Activated CD4-positive, alpha-beta T cell treated with anti-CD3 and anti-CD28 coated beads, Interleukin-2, amount 50 U/mL, for 16 hours (primary cell): Measurements from ENCODE around the gene DIP2A.

Source experiments
- DNase-seq: peaks from one replicate; pipeline ENCODE4 v3.0.0-alpha.2; 2020

DIP2A gene

GRCh38 chr21:46458315-46459023, at the start of gene DIP2A:
TSS of gene DIP2A (plus strand) at chr21:46458891. CDS start at chr21:46459132, 241 bp downstream.
- DNase-seq: peak; percentile 96

GRCh38 chr21:46409641-46410406, 48.9 kb upstream of the DIP2A start:
- DNase-seq: no peak

- no peak for DNase-seq
Observed at GRCh38 chr21:46410516-46410915, 48.2 kb upstream of the DIP2A start.

GRCh38 chr21:46411236-46411635, 47.5 kb upstream of the DIP2A start:
- no peak for DNase-seq

- no peak for DNase-seq
Observed at GRCh38 chr21:46411691-46412090, 47.0 kb upstream of the DIP2A start.

- no peak for DNase-seq
Observed at GRCh38 chr21:46412521-46413364, 45.9 kb upstream of the DIP2A start.

GRCh38 chr21:46413365-46413696, 45.4 kb upstream of the DIP2A start:
- no peak for DNase-seq

- no peak for DNase-seq
Observed at GRCh38 chr21:46414965-46415275, 43.8 kb upstream of the DIP2A start.

GRCh38 chr21:46416551-46416950, 42.1 kb upstream of the DIP2A start:
- no peak for DNase-seq

- DNase-seq: no peak
Observed at GRCh38 chr21:46418265-46418946, 40.3 kb upstream of the DIP2A start.

- DNase-seq: no peak
Observed at GRCh38 chr21:46420241-46421190, 38.2 kb upstream of the DIP2A start.

GRCh38 chr21:46421191-46421750, 37.4 kb upstream of the DIP2A start:
- DNase-seq: no peak

GRCh38 chr21:46421756-46422555, 36.7 kb upstream of the DIP2A start:
- DNase-seq: no peak

- DNase-seq: no peak
Observed at GRCh38 chr21:46422636-46423241, 36.0 kb upstream of the DIP2A start.

GRCh38 chr21:46423546-46424038, 35.1 kb upstream of the DIP2A start:
- DNase-seq: no peak

GRCh38 chr21:46424039-46424591, 34.6 kb upstream of the DIP2A start:
- no peak for DNase-seq

- DNase-seq: no peak
Observed at GRCh38 chr21:46424621-46425020, 34.1 kb upstream of the DIP2A start.

GRCh38 chr21:46425041-46425440, 33.6 kb upstream of the DIP2A start:
- no peak for DNase-seq

- DNase-seq: no peak
Observed at GRCh38 chr21:46425571-46425970, 33.1 kb upstream of the DIP2A start.
